GM18499 (cell line): ENCODE measurements around the gene DPP10.
"Not testable (repeated sequence)": the region's sequence is repeated elsewhere in the genome, so short reads cannot be mapped to it uniquely, and the experiment has no call there.

Experiments
- ATAC-seq: cut with Tn5 transposase; IDR thresholded peaks from one replicate; pipeline ENCODE4 v1.9.1; 2021; ENCODE audit warnings: moderate number of reproducible peaks; ENCODE audit not compliant: insufficient read depth, unreplicated experiment

The DPP10 gene

GRCh38 chr2:114442510-114442909 is at the start of gene DPP10:
Gene DPP10 (plus strand): TSS chr2:114442641.
- ATAC-seq: no peak

GRCh38 chr2:114400890-114401289 is 41.6 kb upstream of the DPP10 start:
- ATAC-seq: no peak

GRCh38 chr2:114405247-114406116 is 37.0 kb upstream of the DPP10 start:
- ATAC-seq: no peak

GRCh38 chr2:114406347-114406746 is 36.1 kb upstream of the DPP10 start:
- no peak for ATAC-seq

- ATAC-seq: not testable (repeated sequence)
Measured at GRCh38 chr2:114407353-114407752, 35.1 kb upstream of the DPP10 start.

- ATAC-seq: no peak
Measured at GRCh38 chr2:114421781-114422180, 20.7 kb upstream of the DPP10 start.

- ATAC-seq: no peak
Measured at GRCh38 chr2:114424699-114425098, 17.7 kb upstream of the DPP10 start.

- no peak for ATAC-seq
Measured at GRCh38 chr2:114426756-114427155, 15.7 kb upstream of the DPP10 start.

GRCh38 chr2:114436329-114436728 is 6.1 kb upstream of the DPP10 start:
- ATAC-seq: no peak

- ATAC-seq: no peak
Measured at GRCh38 chr2:114446571-114446970, 4.1 kb downstream of the DPP10 start.

GRCh38 chr2:114450639-114451038 is 8.2 kb downstream of the DPP10 start:
- ATAC-seq: no peak

GRCh38 chr2:114456566-114456965 is 14.1 kb downstream of the DPP10 start:
- ATAC-seq: no peak

GRCh38 chr2:114457956-114458355 is 15.5 kb downstream of the DPP10 start:
- no peak for ATAC-seq

GRCh38 chr2:114461116-114461515 is 18.7 kb downstream of the DPP10 start:
- no peak for ATAC-seq

- no peak for ATAC-seq
Measured at GRCh38 chr2:114464961-114465706, 22.7 kb downstream of the DPP10 start.

- ATAC-seq: no peak
Measured at GRCh38 chr2:114468343-114468742, 25.9 kb downstream of the DPP10 start.

- no peak for ATAC-seq
Measured at GRCh38 chr2:114472246-114472645, 29.8 kb downstream of the DPP10 start.

- no peak for ATAC-seq
Measured at GRCh38 chr2:114472726-114473125, 30.3 kb downstream of the DPP10 start.

- ATAC-seq: no peak
Measured at GRCh38 chr2:114488841-114489530, 46.5 kb downstream of the DPP10 start.

GRCh38 chr2:114495046-114495445 is 52.6 kb downstream of the DPP10 start:
- no peak for ATAC-seq

- ATAC-seq: no peak
Measured at GRCh38 chr2:114496959-114497358, 54.5 kb downstream of the DPP10 start.
